IMR-90 (cell line): ENCODE measurements around the gene USP12. TPM values are rescaled to one million over a fixed set of nuclear protein-coding genes. Genes with fewer than 3 reads are reported as not detected.

Experiments used
- ATAC-seq: fragments of 200-7000 bp; cut with Tn5 transposase; 2 replicates; pipeline ENCODE4 v1.9.1; 2020; ENCODE audit warnings: low read depth, mild to moderate bottlenecking, moderate library complexity
- BruUV-seq: library from RNA; stranded (reverse); fragments of 400-500 nt; replicated peaks from 2 replicates; lab custom pipeline; 2021; lab: Mats Ljungman, UMichigan
- CTCF ChIA-PET: fragments of 300-600 bp; formaldehyde crosslinking; extraction: SDS; loops from one replicate; lab custom pipeline; 2021; ENCODE audit warnings: antibody characterized with exemption; lab: Yijun Ruan, JAX
- POLR2A ChIA-PET: fragments of 300-600 bp; sonication (Branson Sonifier 250); formaldehyde crosslinking; loops from one replicate; lab custom pipeline; 2022; ENCODE audit warnings: antibody characterized with exemption; ENCODE audit not compliant: unreplicated experiment; lab: Charles Lee
- DNase-seq: peaks from one replicate; pipeline ENCODE4 v3.0.0; 2013
- H2AFZ ChIP-seq: replicated peaks from 2 replicates; pipeline ENCODE3; 2013; ENCODE audit warnings: low read length, mild to moderate bottlenecking; ENCODE audit not compliant: poor library complexity
- H2AK5ac ChIP-seq: 2 replicates; pipeline ENCODE4 v1.6.1; 2013; ENCODE audit warnings: low read depth, low read length, inconsistent platforms
- H2AK9ac ChIP-seq: replicated peaks from 2 replicates; pipeline ENCODE3; 2013; ENCODE audit warnings: mild to moderate bottlenecking, low read depth, low read length, moderate library complexity; ENCODE audit not compliant: poor library complexity
- H2BK120ac ChIP-seq: 2 replicates; pipeline ENCODE4 v1.6.1; 2013; ENCODE audit warnings: low read depth, low read length, inconsistent platforms
- H2BK15ac ChIP-seq: 3 replicates; pipeline ENCODE4 v1.6.1; 2013; ENCODE audit warnings: low read depth, low read length, inconsistent platforms
- H2BK20ac ChIP-seq: 2 replicates; pipeline ENCODE4 v1.6.1; 2013; ENCODE audit warnings: low read depth, mild to moderate bottlenecking, inconsistent platforms, low read length, moderate library complexity
- H2BK5ac ChIP-seq: 2 replicates; pipeline ENCODE4 v1.6.1; 2013; ENCODE audit warnings: mild to moderate bottlenecking, low read depth, low read length, inconsistent platforms; ENCODE audit not compliant: poor library complexity, severe bottlenecking
- H3K14ac ChIP-seq: replicated peaks from 2 replicates; pipeline ENCODE4 v1.6.1; 2013; ENCODE audit warnings: low read depth, low read length, inconsistent platforms
- H3K18ac ChIP-seq: 2 replicates; pipeline ENCODE4 v1.6.1; 2013; ENCODE audit warnings: low read depth, low read length, control low read depth
- H3K23ac ChIP-seq: 2 replicates; pipeline ENCODE4 v1.6.1; 2013; ENCODE audit warnings: low read depth, low read length, inconsistent platforms
- H3K27ac ChIP-seq: 2 replicates; pipeline ENCODE4 v1.5.1; 2013; ENCODE audit warnings: mild to moderate bottlenecking, control low read depth, low read length; ENCODE audit not compliant: insufficient read depth
- H3K27me3 ChIP-seq: 2 replicates; pipeline ENCODE4 v1.6.1; 2013; ENCODE audit warnings: low read length; ENCODE audit not compliant: control insufficient read depth, insufficient read depth
- H3K36me3 ChIP-seq: 2 replicates; pipeline ENCODE4 v1.6.1; 2013; ENCODE audit warnings: low read length, mixed read lengths; ENCODE audit not compliant: control insufficient read depth, insufficient read depth
- H3K4ac ChIP-seq: 2 replicates; pipeline ENCODE4 v1.6.1; 2013; ENCODE audit warnings: low read depth, low read length, inconsistent platforms
- H3K4me1 ChIP-seq: 2 replicates; pipeline ENCODE4 v1.6.1; 2013; ENCODE audit warnings: low read length, mixed read lengths; ENCODE audit not compliant: control insufficient read depth, insufficient read depth
- H3K4me2 ChIP-seq: 2 replicates; pipeline ENCODE4 v1.6.1; 2013; ENCODE audit warnings: low read depth, mild to moderate bottlenecking, control low read depth, low read length, moderate library complexity
- H3K4me3 ChIP-seq: 2 replicates; pipeline ENCODE4 v1.5.1; 2013; ENCODE audit warnings: low read depth, mild to moderate bottlenecking, control low read depth, low read length, moderate library complexity; ENCODE audit not compliant: insufficient read depth
- H3K56ac ChIP-seq: 2 replicates; pipeline ENCODE4 v1.6.1; 2013; ENCODE audit warnings: low read length, inconsistent platforms; ENCODE audit not compliant: insufficient read depth; ENCODE audit errors: extremely low read depth
- H3K79me1 ChIP-seq, 2 experiments: 2 replicates each; pipeline ENCODE4 v1.6.1; 2013; ENCODE audit warnings: low read length in 2 of 2, inconsistent platforms in 1 of 2, low read depth in 1 of 2
- H3K9ac ChIP-seq: 2 replicates; pipeline ENCODE4 v1.6.1; 2013; ENCODE audit warnings: low read depth, low read length, control low read depth
- H3K9me1 ChIP-seq: 2 replicates; pipeline ENCODE4 v1.6.1; 2013; ENCODE audit warnings: low read length, inconsistent platforms; ENCODE audit not compliant: insufficient read depth
- H3K9me3 ChIP-seq: 2 replicates; pipeline ENCODE4 v1.6.1; 2013; ENCODE audit warnings: low read length; ENCODE audit not compliant: control insufficient read depth, insufficient read depth
- H4K20me1 ChIP-seq: 2 replicates; pipeline ENCODE4 v1.6.1; 2013; ENCODE audit warnings: low read length, inconsistent platforms; ENCODE audit not compliant: insufficient read depth
- H4K5ac ChIP-seq: 2 replicates; pipeline ENCODE4 v1.6.1; 2013; ENCODE audit warnings: mild to moderate bottlenecking, low read depth, low read length, control low read depth
- H4K8ac ChIP-seq, 2 experiments: 2 replicates each; pipeline ENCODE4 v1.6.1; 2013; ENCODE audit warnings: low read depth in 2 of 2, low read length in 2 of 2, control low read depth in 1 of 2, inconsistent platforms in 1 of 2
- H4K91ac ChIP-seq: 2 replicates; pipeline ENCODE4 v1.6.1; 2013; ENCODE audit warnings: low read depth, low read length, inconsistent platforms; ENCODE audit not compliant: insufficient read depth
- CEBPB ChIP-seq: IDR thresholded peaks from 2 replicates; pipeline ENCODE4 v1.6.1; 2012; ENCODE audit warnings: low read depth, low read length, improper control_type of control experiment
- CHD1 ChIP-seq: IDR thresholded peaks from 2 replicates; pipeline ENCODE4 v1.6.1; 2012; ENCODE audit warnings: low read depth, low read length, improper control_type of control experiment
- CTCF ChIP-seq: conservative IDR thresholded peaks from 2 replicates; pipeline ENCODE4 v1.5.1; 2012; ENCODE audit warnings: mild to moderate bottlenecking, low read depth, low read length, improper control_type of control experiment
- ELK1 ChIP-seq: fragments of 150-350 bp; IDR thresholded peaks from 2 replicates; pipeline ENCODE4 v1.6.1; 2016; ENCODE audit warnings: low read depth, mild to moderate bottlenecking, low read length, moderate library complexity, borderline replicate concordance
- FOS ChIP-seq: fragments of 150-350 bp; IDR thresholded peaks from 2 replicates; pipeline ENCODE4 v1.6.1; 2016; ENCODE audit warnings: low read depth, low read length
- MAFK ChIP-seq: IDR thresholded peaks from 2 replicates; pipeline ENCODE4 v1.6.1; 2012; ENCODE audit warnings: low read depth, low read length, improper control_type of control experiment
- MAZ ChIP-seq: IDR thresholded peaks from 2 replicates; pipeline ENCODE4 v1.6.1; 2012; ENCODE audit warnings: low read depth, mild to moderate bottlenecking, low read length, improper control_type of control experiment, moderate library complexity, borderline replicate concordance
- NFE2L2 ChIP-seq: fragments of 150-350 bp; IDR thresholded peaks from 2 replicates; pipeline ENCODE4 v1.6.1; 2016; ENCODE audit warnings: low read depth, mild to moderate bottlenecking, low read length
- POLR2A ChIP-seq: IDR thresholded peaks from 2 replicates; pipeline ENCODE4 v1.6.1; 2012; ENCODE audit warnings: mild to moderate bottlenecking, low read depth, low read length
- RAD21 ChIP-seq: IDR thresholded peaks from 2 replicates; pipeline ENCODE4 v1.6.1; 2012; ENCODE audit warnings: low read length, improper control_type of control experiment
- RCOR1 ChIP-seq: IDR thresholded peaks from 2 replicates; pipeline ENCODE4 v1.6.1; 2012; ENCODE audit warnings: mild to moderate bottlenecking, low read length, improper control_type of control experiment; ENCODE audit not compliant: insufficient replicate concordance
- RFX5 ChIP-seq: IDR thresholded peaks from 2 replicates; pipeline ENCODE4 v1.8.0; 2012; ENCODE audit warnings: low read depth, mild to moderate bottlenecking, low read length, moderate library complexity
- WGBS, 2 experiments: methylation state at CpG; one replicate each; pipeline versions ENCODE4 v1.1.5 to v1.1.7; 2013; ENCODE audit warnings: missing lambda C conversion rate in 2 of 2; ENCODE audit not compliant: insufficient read length in 1 of 2; ENCODE audit errors: extremely low coverage in 2 of 2; 5-methylcytosine and 5-hydroxymethylcytosine counted together
- dilution Hi-C: fragments of 300-500 bp; cut with HindIII; formaldehyde crosslinking; loops from one replicate; pipeline ENCODE4 v1.14.3; 2018; ENCODE audit warnings: low sequenced_read_pairs; ENCODE audit not compliant: unreplicated experiment
- in situ Hi-C: fragments of 300-500 bp; cut with MboI; formaldehyde crosslinking; loops from 3 replicates; pipeline ENCODE4 v1.14.3; 2019; ENCODE audit warnings: low sequenced_read_pairs, inconsistent platforms, mixed read lengths
- intact Hi-C: fragments of 100-400 bp; cut with micrococcal nuclease; formaldehyde crosslinking; loops from 2 replicates; pipeline ENCODE4 v1.10.0; 2022
- polyA plus RNA-seq, 3 experiments: library from polyadenylated mRNA; depleted of rRNA; stranded (reverse); fragments of >200 nt; gene quantifications; 2 replicates each; pipeline ENCODE4 v1.2.3, GENCODE V29; 2012; ENCODE audit warnings: low replicate concordance in 1 of 3
- total RNA-seq: library from RNA; depleted of rRNA; stranded (reverse); fragments of >200 nt; gene quantifications from 2 replicates; pipeline ENCODE4 v1.2.3, GENCODE V29; 2012

The USP12 gene
- total and polyA plus RNA-seq, 2 of the 4 experiments (the other 2 are of a cell fraction), result 11.8 to 16.5 TPM

GRCh38 chr13:27186295-27186694 lies 14.7 kb upstream of the USP12 start:
- no TSS peak for BruUV-seq

More at GRCh38 chr13:27186295-27186694, 14.7 kb upstream of the USP12 start:
- Histone ChIP-seq H2BK5ac (no peak overlapping the region), H4K20me1 (no peaks in the 10 kb centered on the region), H4K8ac (no peak overlapping the region), H3K4me3 (no peak overlapping the region), H2AFZ (no peak overlapping the region), H3K4ac (no peak overlapping the region), H2AK5ac (no peak overlapping the region), H3K9me3 (no peaks in the 10 kb centered on the region), H2AK9ac (no peak overlapping the region), H3K4me1 (peaks cover 3% of the 10 kb centered on the region), H3K14ac (no peak overlapping the region), H3K56ac (no peak overlapping the region), H3K36me3 (no peaks in the 10 kb centered on the region), H4K5ac (no peak overlapping the region), H3K79me1 (0 out of 4 replicates have a peak, but pooled peaks cover 0 to 4% of the 10 kb centered on the region in 2 experiments), H3K9ac (no peak overlapping the region), H4K91ac (no peak overlapping the region), H3K23ac (no peak overlapping the region), H2BK15ac (no peak overlapping the region), H2BK20ac (no peak overlapping the region), H3K4me2 (no peak overlapping the region), H3K27ac (no peak overlapping the region), H3K27me3 (no peaks in the 10 kb centered on the region), H2BK120ac (no peak overlapping the region), H3K9me1 (peaks cover 12% of the 10 kb centered on the region), H3K18ac (no peak overlapping the region)
- 80% methylated on average over 1 of the region's 5 CpGs; no CpG with 5 or more reads in 1 of the 2 experiments for WGBS, 2 experiments
- in situ Hi-C loops, result loop anchor here (10.0 kb wide), 1 partner anchor 169 kb away; no protein-coding TSS in a partner anchor
- TF ChIP-seq CEBPB, result no peak
- no peak for TF ChIP-seq RCOR1
- no peak for TF ChIP-seq CTCF
- TF ChIP-seq NFE2L2, result no peak
- no peak for TF ChIP-seq POLR2A
- no peak for TF ChIP-seq MAFK
- TF ChIP-seq CHD1, result no peak
- TF ChIP-seq RAD21, result no peak
- TF ChIP-seq FOS, result no peak
- no peak for TF ChIP-seq ELK1
- TF ChIP-seq MAZ, result no peak
- no peak for TF ChIP-seq RFX5
- intact Hi-C loops, result no loop called here
- ChIA-PET CTCF (no interaction called here), POLR2A (no interaction called here)
- dilution Hi-C loops, result no loop called here
- no peak for DNase-seq
- ATAC-seq, result no peak
